CD4-positive, alpha-beta T cell treated with Interleukin-1 beta for 1 hour (primary cell): ENCODE measurements around the gene RPA1.
A peak's percentile ranks its signal among the peaks of the same experiment; 100 is the strongest.
"Not testable (repeated sequence)": the region's sequence is repeated elsewhere in the genome, so short reads cannot be mapped to it uniquely, and the experiment has no call there.

Experiments used
- DNase-seq, 2 donors: peaks; one replicate each; pipeline ENCODE4 v3.0.0-alpha.2; 2020 to 2022

The RPA1 gene

DNA sequence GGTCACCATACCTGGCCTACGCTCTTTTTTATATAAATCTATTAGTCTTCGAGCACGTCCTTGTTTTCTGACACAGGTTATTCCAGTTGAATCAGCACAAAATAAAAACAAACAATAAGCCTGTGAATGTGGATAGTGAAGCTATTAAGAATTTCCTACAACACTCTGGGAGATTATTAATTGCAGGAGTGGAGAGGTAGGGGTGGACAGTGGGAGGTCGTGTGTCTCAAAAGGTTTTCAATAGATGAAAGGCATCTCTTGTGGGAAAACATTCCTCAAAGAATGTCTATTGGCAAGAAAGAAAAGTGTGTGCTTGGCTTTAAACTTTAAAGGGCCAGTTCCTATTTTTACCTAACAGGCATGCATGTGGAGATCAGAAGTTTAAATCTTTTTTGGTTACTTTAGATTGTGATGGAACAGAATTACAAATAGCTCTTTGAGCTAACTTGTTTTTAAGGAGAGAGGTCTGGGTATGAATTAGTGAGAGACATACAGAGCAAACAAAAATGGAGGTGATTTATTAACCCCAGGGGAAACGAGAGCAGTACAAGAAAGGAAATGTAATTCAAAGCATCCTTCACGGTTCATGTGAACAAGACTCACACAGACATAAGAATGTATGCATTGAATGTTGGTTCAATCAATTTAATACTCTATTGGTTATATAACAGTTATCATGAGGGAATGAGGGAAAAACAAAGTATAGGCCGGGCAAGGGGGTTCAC, 9.1 kb upstream of the RPA1 start:
- DNase-seq: no peak

DNA sequence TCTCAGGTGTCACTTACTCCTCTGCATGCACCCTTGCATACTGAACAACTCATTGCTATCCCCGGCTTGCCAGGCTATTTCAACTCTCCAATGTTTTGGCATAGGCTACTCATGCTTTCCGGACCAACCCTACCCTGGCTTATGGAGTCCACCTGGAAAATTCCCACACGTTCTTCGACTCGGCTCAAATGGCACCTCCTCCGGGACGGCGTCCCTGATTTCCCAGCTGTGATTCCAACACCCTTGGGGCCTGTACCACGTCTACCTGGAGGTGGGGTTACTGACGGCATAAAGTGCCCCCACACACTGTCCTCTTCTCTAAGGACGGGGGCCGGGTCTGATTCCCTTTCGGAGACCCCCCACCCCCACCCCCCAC, 601 bp upstream of the RPA1 start:
- no peak for DNase-seq

DNA sequence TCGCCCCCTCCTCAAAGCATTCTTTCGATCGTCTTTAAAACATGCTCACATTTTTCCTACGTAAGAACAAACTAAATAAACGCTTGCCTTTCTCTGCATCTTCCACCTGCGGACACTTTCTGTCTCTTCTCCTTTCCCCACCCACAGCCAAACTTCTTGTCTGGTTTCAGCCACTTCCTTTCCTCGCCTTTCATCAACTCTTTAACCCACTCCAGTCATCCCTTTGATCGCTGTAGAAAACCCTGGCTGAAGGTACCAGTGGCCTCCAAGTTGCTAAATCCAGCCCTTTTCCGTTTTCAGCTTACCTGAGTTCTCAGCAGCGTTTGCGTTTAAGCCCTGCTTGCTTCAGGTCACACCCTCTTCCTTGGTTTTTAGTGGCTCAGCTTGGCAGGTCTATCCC, 483 bp downstream of the RPA1 start:
- DNase-seq: peak in 1 of 2 donors; percentile 26

DNA sequence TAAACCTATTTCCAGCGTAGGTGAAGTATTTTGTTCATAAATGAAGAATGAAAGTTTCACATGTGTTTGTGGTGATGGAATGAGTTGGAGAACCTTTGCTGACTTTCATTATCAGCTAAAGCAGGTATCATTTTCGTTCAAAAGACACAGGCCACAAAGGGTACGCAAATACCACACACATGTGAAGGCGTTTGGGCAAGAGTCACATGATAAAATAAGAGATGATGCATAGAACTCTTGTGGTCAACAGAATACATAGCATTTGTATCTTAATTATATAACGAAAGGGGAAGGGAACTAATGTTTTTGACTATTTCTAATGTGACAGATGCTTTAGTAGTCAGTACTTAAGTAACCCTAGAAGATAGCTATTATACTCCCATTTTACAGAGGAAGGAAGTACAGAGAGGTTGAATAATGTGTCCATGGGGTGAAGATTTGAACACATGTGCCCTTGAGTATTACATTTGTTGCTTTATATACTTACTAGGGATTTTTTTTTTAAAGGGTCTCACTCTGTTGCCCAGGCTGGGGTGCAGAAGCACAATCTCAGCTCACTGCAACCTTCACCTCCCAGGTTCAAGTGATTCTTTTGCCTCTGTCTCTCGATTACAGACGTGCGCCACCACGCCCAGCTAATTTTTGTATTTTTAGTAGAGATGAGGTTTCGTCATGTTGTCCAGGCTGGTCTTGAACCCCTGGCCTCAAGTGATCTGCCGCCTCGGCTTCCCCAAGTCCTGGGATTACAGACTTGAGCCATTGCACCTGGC, 4.8 kb downstream of the RPA1 start:
- DNase-seq: peak in 1 of 2 donors; percentile 28

DNA sequence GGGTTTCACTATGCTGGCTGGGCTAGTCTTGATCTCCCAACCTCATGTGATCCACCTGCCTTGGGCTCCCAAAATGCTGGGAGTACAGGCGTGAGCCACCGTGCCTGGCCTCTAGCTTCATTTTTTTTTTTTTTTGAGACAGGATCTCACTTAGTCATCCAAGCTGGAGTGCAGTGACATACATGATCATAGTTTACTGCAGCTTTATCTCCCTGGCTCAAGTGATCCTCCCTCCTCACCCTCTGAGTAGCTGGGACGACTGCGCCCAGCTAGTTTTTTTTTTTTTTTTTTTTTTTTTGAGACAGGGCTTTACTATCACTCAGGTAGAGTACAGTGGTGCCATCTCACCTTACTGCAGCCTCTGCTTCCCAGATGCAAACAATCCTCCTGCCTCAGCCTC, 9.7 kb downstream of the RPA1 start:
- DNase-seq: no peak

DNA sequence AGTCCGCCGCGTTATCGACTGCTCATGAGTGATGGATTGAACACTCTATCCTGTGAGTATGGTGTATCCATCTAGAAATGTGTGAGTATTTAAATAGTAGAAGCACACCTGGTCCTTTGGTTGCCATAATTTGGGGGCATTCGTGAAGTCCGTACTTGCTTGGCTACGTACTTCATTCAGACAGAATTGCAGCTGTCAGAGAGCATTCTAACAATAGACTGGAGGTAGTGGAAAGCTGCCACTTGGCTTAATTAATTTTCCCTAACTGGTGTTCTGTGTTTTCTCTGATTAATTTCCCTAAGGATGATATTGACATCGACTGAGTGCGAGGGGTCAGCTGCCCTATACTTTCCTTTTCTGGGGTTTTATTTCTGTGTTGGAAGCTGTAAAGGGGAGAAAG, 14.1 kb downstream of the RPA1 start:
- no peak for DNase-seq

DNA sequence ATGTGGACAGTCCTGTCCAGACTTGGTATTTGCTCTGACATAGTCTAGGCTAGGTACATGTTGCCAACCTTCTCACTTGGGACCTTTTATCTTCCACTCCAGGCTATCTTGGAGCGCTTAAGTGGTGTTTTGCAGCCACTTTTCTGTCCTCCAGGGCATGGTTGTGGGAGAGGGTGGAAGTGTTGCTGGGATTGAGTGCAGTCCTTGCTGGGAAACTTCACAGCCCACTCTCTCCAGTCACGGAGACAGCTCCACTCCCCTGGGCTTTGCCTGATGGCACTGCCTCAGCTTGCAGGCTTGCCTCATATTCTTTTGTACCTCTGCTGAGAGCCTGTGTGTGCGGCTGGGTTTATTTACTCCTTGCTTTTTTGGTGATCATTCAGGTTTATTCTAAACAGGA, 17.4 kb downstream of the RPA1 start:
- no peak for DNase-seq

DNA sequence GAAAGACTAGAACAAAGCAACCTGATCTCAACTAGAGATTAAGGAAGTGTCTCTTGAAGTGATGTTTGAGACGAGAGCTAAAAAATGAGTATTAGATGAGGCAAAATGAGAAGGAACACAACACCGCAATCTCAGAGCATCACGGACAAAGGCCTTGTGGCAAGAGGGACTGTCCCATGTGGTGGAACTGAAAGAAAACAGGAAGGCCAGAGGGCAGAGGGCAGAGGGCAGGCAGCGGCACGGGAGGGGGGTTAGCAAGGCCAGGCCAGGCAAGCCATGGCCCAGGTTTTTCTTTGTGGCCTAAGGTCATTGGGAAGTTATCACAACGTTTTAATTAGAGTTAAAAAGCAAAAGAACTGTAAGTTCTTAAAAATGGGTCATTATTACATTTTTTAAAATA, 22.5 kb downstream of the RPA1 start:
- no peak for DNase-seq

DNA sequence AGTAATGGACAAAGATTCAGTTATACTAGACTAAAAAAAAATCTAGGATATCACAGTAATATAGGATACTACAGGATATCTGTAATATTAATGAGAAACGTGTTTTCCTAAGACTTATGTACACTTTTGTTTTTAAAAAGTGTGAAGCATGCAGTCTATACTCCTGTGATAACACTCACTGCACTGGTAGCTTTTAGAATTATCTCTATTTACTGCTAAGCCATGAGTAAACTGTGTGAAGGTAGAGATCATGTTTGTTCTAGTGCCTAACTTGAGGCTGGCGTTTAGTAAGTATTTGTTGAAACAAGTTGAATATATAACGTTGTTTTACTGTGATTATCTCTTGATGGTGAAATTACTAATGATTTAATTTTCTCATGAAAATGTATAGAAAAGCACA, 23.9 kb downstream of the RPA1 start:
- DNase-seq: no peak

DNA sequence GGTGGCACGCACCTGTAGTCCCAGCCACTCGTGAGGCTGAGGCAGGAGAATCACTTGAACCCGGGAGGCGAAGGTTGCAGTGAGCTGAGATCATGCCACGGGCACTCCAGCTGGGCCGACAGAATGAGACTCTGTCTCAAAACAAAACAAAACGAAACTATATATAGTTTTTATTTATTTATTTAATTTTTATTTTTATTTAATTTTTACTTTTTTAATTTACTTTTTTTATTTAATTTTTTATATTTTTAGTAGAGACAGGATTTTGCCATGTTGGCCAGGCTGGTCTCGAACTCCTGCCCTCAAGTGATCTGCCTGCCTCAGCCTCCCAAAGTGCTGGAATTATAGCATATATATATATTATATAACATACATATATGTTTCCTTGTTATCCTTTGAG, 26.7 kb downstream of the RPA1 start:
- DNase-seq: not testable (repeated sequence)

DNA sequence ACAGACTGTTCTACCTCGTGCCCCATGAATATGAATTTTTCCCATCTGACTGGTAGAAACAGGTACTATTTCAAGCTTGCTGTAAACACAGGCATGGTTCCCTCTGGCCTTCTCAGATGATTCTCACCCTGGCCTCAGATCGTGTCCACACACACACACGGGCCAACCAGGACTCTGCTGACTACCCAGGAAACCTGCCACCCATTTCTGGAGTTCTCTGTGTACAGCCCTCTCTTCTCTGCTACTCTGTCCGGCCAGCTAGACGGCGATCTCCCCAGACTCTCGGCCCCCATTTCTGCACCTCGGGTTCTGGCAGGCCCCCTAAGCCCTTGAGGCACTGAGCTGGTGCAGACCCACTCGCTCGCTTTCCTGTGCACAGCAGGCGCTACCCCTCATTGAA, 31.2 kb downstream of the RPA1 start:
- DNase-seq: no peak

DNA sequence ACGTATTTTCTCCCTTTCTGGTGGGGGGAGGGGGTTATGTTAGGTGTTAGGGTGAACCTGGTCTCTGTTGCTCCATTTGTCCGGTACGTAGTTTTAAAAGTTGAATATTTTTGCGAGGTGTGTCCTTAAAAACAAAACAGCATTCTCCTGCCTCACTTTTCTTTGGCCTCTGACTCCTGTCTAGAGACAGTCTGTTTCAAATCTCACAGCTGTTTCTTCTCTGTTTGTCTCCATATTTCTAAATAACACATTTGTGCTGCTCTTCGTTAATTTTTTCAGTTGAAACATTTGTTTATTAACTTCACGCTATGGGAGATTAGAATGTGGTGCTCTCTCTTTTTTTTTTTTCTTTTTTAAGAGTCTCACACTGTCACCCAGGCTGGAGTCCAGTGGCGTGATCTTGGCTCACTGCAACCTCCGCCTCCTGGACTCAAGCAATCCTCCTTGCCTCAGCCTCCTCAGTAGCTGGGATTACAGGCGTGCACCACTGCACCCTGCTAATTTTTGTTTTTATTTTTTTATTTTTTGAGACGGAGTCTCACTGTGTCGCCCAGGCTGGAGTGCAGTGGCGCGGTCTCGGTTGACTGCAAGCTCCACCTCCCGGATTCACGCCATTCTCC, 31.7 kb downstream of the RPA1 start:
- DNase-seq: no peak

DNA sequence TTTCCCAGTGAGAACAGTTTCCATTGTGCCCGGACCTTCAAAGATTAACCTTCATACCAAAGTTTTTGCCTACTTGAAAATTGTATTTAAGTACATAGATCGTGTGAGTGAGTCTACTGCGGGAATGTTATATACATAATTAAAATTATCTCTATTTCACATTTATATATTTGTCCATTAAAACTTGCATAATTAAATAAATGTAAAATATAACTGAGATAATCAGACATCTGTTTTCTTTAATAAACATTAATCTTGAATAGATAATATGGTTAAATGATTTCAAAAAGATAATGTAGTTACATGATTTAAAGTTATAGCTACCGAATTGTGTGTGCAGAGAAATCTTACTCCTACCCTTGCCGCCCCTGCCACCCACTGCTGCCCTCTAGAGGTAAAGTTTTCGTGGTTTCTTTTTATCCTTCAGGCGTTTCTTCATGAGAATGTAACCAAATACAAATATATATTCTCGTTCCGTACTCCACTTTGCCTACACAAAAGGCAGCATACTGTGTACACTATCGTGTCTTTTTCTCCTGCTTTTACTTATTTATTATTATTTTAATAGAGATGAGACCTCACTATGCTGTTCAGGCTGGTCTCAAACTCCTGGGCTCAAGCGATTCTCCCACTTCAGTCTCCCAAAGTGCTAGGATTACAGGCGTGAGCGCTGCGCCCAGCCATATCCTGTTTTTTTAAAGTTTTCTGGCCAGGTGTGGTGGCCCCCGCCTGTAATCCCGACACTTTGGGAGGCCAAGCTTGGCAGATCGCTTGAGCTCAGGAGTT, 35.6 kb downstream of the RPA1 start:
- DNase-seq: peak; percentile 54 to 76

DNA sequence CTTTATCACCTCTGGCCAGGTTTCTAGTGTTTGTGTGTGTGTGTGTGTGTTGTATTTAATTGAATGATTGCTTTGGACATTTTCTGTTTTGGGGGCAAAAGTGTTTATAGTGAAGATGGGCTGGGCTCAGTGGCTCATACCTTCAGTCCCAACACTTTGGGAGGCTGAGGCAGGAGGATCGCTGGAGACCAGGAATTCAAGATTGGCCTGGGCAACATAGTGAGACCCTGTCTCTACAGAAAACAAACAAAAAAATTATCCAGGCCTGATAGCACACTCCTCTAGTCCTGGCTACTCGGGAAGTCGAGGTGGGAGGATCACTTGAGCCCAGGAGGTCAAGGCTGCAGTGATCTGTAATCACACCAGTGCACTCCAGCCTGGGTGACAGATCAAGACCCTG, 37.5 kb downstream of the RPA1 start:
- no peak for DNase-seq

DNA sequence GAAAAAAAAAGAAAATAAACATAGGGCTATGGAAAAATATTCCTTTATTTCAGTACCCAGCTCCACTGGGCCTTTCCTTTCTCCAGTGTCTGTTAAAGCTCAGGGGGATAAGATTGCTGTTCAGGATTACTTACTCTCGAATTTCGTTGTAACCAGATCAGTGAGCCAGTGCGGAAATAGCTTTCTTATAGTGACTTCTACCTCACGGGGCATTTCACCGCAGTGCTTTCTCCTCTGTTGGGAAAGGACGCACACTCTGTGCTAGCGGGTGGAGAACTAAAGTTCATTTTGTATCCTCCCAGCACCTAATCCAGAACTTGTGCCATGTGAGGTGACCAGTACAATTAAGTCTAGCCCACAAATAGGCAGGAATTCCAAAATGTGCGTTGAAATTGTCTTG, 38.3 kb downstream of the RPA1 start:
- no peak for DNase-seq

DNA sequence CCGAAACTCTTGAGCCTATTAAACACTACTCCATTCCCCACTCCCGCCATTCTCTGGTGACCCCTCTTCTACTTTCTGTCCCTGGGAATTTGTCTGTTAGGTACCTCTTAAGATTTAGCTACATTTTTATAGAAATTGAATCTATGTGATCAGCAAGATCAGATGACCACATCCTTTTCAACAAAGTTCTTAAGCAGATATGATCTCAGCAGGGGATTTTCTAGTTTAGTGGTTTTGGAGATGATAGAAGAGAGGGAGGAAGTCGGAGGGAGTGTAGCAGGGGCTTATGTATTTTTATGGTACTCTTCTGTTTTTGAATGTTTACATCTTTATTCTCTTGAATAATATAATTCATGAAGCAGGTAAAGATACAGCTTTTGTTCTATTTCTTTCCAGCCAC, 40.8 kb downstream of the RPA1 start:
- peak in 1 of 2 donors; percentile 73 for DNase-seq

DNA sequence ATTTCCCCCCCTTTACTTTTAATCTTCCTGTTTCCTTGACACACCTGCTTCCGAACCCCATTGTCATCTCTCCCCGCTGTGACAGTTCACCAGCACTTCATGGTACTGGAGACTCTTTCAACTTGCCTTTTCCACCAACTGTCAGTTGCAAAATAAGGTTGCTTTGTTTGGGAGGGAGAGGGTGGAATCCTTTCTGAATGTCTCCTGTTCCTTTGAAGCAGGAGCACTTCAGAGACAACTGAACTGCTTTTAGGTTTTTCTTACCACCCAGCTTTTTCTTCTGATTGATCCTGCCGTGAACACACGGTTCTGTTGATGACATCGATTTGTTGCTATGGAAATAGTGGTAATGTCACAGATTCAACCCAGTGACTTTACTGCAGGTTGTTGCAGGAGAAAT, 42.0 kb downstream of the RPA1 start:
- DNase-seq: peak; percentile 57 to 74

DNA sequence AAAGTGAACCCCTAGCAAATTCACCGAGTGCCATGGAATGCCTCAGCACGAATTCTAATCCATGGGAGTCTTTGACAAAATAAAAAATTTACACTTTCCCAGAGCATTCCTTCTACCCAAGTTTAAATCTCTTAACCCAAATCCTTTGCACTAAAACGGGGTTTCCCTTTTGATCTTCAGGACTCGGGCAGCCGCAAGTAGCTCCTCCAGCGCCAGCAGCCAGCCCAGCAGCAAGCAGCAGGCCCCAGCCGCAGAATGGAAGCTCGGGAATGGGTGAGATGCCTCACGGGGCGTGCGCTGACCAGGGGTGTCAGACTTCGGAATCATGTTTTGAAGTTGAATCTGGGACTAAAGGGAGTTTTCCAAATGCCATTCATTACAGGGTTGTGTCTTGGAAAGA, 42.4 kb downstream of the RPA1 start:
- peak in 1 of 2 donors; percentile 22 for DNase-seq

DNA sequence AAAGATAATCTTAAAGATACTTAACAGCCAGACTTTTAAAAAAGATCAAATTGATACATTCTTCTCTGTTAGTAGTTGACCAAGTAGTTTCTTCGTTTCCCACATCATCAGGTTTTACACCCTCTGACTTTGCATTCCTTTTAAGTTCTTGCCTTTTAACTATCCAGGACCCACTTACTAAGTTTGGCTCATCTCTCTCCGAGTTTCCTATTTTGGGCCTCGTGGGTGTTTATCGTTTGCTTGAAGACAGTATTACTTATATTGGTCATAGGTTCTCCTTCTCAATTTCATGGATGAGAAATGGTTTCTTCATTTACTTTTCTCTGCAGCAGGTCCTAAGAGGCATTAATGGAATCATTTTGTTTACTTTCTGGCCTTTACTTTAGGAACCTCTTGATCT, 43.2 kb downstream of the RPA1 start:
- DNase-seq: no peak

DNA sequence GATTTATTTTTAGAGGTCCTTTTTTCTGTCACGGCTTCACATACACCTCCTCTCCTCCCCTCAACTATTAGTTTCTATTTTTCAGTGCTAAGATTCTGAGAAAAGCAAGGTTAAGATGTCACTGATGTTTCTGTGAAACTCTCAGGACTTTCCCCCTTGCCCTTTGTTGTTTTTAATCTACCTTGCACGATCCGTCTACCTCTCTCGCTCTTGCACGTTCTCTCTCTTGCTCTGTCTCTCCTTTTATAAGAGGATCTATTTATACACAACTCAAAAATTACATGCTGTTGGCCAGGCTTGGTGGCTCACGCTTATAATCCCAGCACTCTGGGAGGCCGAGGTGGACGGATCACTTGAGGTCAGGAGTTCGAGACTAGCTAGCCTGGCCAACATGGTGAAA, 43.6 kb downstream of the RPA1 start:
- peak; percentile 14 to 51 for DNase-seq

DNA sequence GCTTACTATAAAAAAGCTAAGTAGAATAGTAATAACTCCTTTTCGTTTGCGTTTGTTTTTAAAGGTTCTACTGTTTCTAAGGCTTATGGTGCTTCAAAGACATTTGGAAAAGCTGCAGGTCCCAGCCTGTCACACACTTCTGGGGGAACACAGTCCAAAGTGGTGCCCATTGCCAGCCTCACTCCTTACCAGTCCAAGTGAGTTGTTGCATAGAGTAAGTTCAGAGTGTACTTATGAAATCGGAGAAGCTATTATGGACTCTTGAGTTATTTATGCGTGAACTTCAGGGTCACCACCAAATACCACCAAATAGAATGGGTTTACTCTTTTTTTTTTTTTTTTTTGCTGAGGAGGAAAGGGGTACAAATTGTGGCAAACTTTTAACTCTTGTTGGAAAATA, 45.8 kb downstream of the RPA1 start:
- DNase-seq: no peak

DNA sequence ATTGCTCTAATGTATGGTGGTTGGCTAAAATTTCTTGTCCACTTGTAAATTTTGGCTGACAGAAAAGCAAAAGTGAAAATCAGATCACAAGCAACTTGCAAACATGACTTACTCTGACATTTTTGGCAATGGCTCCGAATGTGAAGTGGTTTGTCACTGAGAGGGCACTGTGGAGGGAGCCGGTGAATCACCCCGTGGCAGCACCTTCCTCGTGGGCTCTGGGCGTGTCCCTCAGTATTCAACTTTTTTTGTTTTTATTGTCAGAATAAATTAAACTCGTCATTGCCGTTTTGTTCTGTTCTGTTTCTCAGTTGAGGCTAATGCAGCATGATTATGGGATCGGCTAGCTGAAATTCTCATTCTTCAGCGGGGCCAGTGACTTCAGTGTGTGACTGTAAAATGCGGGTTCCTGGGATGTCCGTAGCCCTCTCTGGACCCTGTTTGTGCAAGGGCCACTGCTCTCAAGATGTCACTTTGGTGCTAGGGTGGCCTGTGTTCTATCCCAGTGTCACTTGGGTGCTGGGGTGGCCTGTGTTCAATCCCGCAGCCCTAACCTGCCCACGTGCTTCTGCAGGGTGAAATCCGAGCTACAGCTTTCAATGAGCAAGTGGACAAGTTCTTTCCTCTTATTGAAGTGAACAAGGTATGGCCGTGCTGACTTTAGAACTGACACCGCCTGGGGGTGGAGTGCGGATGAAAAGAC, 48.8 kb downstream of the RPA1 start:
- DNase-seq: no peak
